Liver (tissue), 9 donors: ENCODE results near the gene DRAM2. TPM values are rescaled to one million over a fixed set of nuclear protein-coding genes. Genes with fewer than 3 reads are reported as not detected.

Source experiments
- DNase-seq: peaks from one replicate; pipeline ENCODE4 v3.0.0-alpha.2; 2017; ENCODE audit warnings: low spot score
- H3K27ac ChIP-seq, 2 donors: one replicate each; pipeline ENCODE4 v1.7.0; 2013; ENCODE audit warnings: inconsistent platforms in 2 of 2, low read length in 2 of 2, control low read depth in 1 of 2, low read depth in 1 of 2, mild to moderate bottlenecking in 1 of 2
- H3K27me3 ChIP-seq, 4 donors: one replicate each; pipeline versions ENCODE4 v1.6.1 to v1.7.0; 2013; ENCODE audit warnings: low read length in 3 of 4, inconsistent platforms in 1 of 4, mild to moderate bottlenecking in 1 of 4, moderate library complexity in 1 of 4; ENCODE audit not compliant: control insufficient read depth in 4 of 4, insufficient read depth in 4 of 4
- H3K36me3 ChIP-seq, 4 donors: one replicate each; pipeline versions ENCODE4 v1.6.1 to v1.7.0; 2013; ENCODE audit warnings: low read length in 3 of 4, mild to moderate bottlenecking in 3 of 4, low read depth in 1 of 4, moderate library complexity in 1 of 4; ENCODE audit not compliant: control insufficient read depth in 4 of 4, insufficient read depth in 3 of 4
- H3K4me1 ChIP-seq, 4 donors: one replicate each; pipeline versions ENCODE4 v1.6.1 to v1.7.0; 2013; ENCODE audit warnings: low read length in 3 of 4, mild to moderate bottlenecking in 3 of 4, moderate library complexity in 1 of 4; ENCODE audit not compliant: control insufficient read depth in 4 of 4, insufficient read depth in 4 of 4
- H3K4me3 ChIP-seq, 3 donors: one replicate each; pipeline versions ENCODE4 v1.6.1 to v1.7.0; 2013; ENCODE audit warnings: low read length in 3 of 3, control low read depth in 1 of 3, low read depth in 1 of 3, mild to moderate bottlenecking in 1 of 3
- H3K9ac ChIP-seq, 2 donors: one replicate each; pipeline ENCODE4 v1.7.0; 2013; ENCODE audit warnings: low read length in 2 of 2, mild to moderate bottlenecking in 2 of 2, moderate library complexity in 2 of 2, control low read depth in 1 of 2, low read depth in 1 of 2
- H3K9me3 ChIP-seq, 4 donors: one replicate each; pipeline versions ENCODE4 v1.6.1 to v1.7.0; 2013; ENCODE audit warnings: low read length in 3 of 4; ENCODE audit not compliant: control insufficient read depth in 4 of 4
- EGR1 ChIP-seq, 2 donors: IDR thresholded peaks; 2 replicates each; pipeline ENCODE4 v1.6.1; 2016 to 2018; ENCODE audit warnings: antibody characterized with exemption in 2 of 2, low read depth in 2 of 2
- FOXA1 ChIP-seq: IDR thresholded peaks from 2 replicates; pipeline ENCODE4 v1.6.1; 2016; ENCODE audit warnings: antibody characterized with exemption
- FOXA2 ChIP-seq: IDR thresholded peaks from 2 replicates; pipeline ENCODE4 v1.6.1; 2016; ENCODE audit warnings: antibody characterized with exemption
- HNF4A ChIP-seq, 2 donors: conservative IDR thresholded peaks; 2 replicates each; pipeline ENCODE4 v1.6.1; 2016; ENCODE audit warnings: antibody characterized with exemption in 2 of 2, mild to moderate bottlenecking in 2 of 2
- HNF4G ChIP-seq: IDR thresholded peaks from 2 replicates; pipeline ENCODE4 v1.6.1; 2016; ENCODE audit warnings: antibody characterized with exemption
- JUND ChIP-seq, 2 donors: IDR thresholded peaks; 2 replicates each; pipeline ENCODE4 v1.6.1; 2016; ENCODE audit warnings: antibody characterized with exemption in 2 of 2
- NR2F2 ChIP-seq: IDR thresholded peaks from 2 replicates; pipeline ENCODE4 v1.6.1; 2016; ENCODE audit warnings: antibody characterized with exemption
- RAD21 ChIP-seq, 2 donors: IDR thresholded peaks; 2 replicates each; pipeline ENCODE4 v1.6.1; 2016; ENCODE audit warnings: antibody characterized with exemption in 2 of 2, mild to moderate bottlenecking in 2 of 2
- RXRA ChIP-seq, 2 donors: IDR thresholded peaks; 2 replicates each; pipeline ENCODE4 v1.6.1; 2017 to 2018; ENCODE audit warnings: antibody characterized with exemption in 2 of 2, mild to moderate bottlenecking in 1 of 2
- SP1 ChIP-seq: IDR thresholded peaks from 2 replicates; pipeline ENCODE4 v1.6.1; 2018; ENCODE audit warnings: antibody characterized with exemption, mild to moderate bottlenecking
- TAF1 ChIP-seq: conservative IDR thresholded peaks from 2 replicates; pipeline ENCODE4 v1.6.1; 2016; ENCODE audit warnings: antibody characterized with exemption, mild to moderate bottlenecking
- WGBS: extraction: QIAGEN DNeasy Blood & Tissue Kit; methylation state at CpG from one replicate; pipeline ENCODE4 v1.1.7; 2013; 5-methylcytosine and 5-hydroxymethylcytosine counted together
- polyA plus RNA-seq, 2 donors: library from polyadenylated mRNA; stranded (reverse) in 1 of 2; unstranded in 1 of 2; fragments of 200-250 nt in 1 of 2; fragments of >200 nt in 1 of 2; fragmentation: Nextera tagmentation in 1 of 2; extraction: Ambion mirVana in 1 of 2; gene quantifications; one replicate each; pipeline versions ENCODE4 v1.2.1 to v1.2.3, GENCODE V29; 2013 to 2015
- total RNA-seq, 2 donors: library from RNA; depleted of rRNA; stranded (reverse); fragments of >200 nt; gene quantifications; one replicate each; pipeline ENCODE4 v1.2.3, GENCODE V29; 2014
- TF ChIP-seq, protein P1 (sequence below): IDR thresholded peaks from 2 replicates; pipeline ENCODE4 v1.6.1; 2016; ENCODE audit warnings: antibody characterized with exemption
- TF ChIP-seq, protein P2 (sequence below): IDR thresholded peaks from 2 replicates; pipeline ENCODE4 v1.6.1; 2016; ENCODE audit warnings: antibody characterized with exemption
- TF ChIP-seq, protein P3 (sequence below): fragments of 150-350 bp; IDR thresholded peaks from 2 replicates; pipeline ENCODE4 v1.5.1; 2017; ENCODE audit warnings: improper control_type of control experiment, low read depth, low read length; ENCODE audit not compliant: missing input control
- TF ChIP-seq, protein P4 (sequence below): IDR thresholded peaks from 2 replicates; pipeline ENCODE4 v1.6.1; 2016; ENCODE audit warnings: antibody characterized with exemption
- TF ChIP-seq, protein P5 (sequence below): IDR thresholded peaks from 2 replicates; pipeline ENCODE4 v1.6.1; 2016; ENCODE audit warnings: antibody characterized with exemption, mild to moderate bottlenecking
- donor health status: healthy.
- donor health status: healthy.
- donor health status: healthy.
- donor health status: healthy.
- donor health status: healthy.

Gene DRAM2
- total and polyA plus RNA-seq, 4 donors = 15.7 to 33.9 (median 19.8) TPM

DNA sequence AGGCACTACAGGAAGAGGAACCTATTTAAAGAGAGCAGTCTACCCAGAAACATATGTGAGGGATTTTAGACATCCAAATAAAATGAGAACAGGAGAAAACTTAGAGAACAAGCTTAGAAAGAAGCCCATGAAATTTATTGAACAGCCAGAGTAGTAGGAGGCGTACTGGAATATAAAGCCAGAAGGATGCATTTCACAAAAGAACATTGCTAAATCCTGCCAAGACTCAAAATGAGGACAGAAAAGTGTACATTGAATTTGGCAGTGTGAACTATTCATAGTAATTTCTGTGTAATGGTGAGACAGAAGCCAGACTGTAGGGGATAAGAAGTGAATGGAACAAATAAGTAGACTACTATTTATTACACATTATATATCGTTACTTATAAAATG, 22.6 kb upstream of the DRAM2 start:
- no peak overlapping the region for H3K4me3 ChIP-seq
- peaks cover 0 to 4% (median 1%) of the 10 kb centered on the region in 4 donors for H3K4me1 ChIP-seq
- 98% methylated on average over 2 of the region's 2 CpGs for WGBS
- DNase-seq = no peak
- peaks cover 1 to 34% (median 14%) of the 10 kb centered on the region in 4 donors for H3K36me3 ChIP-seq
- H3K27ac ChIP-seq = no peak overlapping the region
- no peak overlapping the region for H3K9ac ChIP-seq
- no peaks in the 10 kb centered on the region for H3K27me3 ChIP-seq
- TF ChIP-seq, protein P1, sequence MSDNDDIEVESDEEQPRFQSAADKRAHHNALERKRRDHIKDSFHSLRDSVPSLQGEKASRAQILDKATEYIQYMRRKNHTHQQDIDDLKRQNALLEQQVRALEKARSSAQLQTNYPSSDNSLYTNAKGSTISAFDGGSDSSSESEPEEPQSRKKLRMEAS = no peak
- TF ChIP-seq, protein P2, sequence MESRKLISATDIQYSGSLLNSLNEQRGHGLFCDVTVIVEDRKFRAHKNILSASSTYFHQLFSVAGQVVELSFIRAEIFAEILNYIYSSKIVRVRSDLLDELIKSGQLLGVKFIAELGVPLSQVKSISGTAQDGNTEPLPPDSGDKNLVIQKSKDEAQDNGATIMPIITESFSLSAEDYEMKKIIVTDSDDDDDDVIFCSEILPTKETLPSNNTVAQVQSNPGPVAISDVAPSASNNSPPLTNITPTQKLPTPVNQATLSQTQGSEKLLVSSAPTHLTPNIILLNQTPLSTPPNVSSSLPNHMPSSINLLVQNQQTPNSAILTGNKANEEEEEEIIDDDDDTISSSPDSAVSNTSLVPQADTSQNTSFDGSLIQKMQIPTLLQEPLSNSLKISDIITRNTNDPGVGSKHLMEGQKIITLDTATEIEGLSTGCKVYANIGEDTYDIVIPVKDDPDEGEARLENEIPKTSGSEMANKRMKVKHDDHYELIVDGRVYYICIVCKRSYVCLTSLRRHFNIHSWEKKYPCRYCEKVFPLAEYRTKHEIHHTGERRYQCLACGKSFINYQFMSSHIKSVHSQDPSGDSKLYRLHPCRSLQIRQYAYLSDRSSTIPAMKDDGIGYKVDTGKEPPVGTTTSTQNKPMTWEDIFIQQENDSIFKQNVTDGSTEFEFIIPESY = no peak
- no peak for TF ChIP-seq RXRA (IDR thresholded peaks at IDR 0.05)
- TF ChIP-seq SP1 = no peak
- no peak for TF ChIP-seq RAD21 (IDR thresholded peaks at IDR 0.05)
- TF ChIP-seq, protein P3, sequence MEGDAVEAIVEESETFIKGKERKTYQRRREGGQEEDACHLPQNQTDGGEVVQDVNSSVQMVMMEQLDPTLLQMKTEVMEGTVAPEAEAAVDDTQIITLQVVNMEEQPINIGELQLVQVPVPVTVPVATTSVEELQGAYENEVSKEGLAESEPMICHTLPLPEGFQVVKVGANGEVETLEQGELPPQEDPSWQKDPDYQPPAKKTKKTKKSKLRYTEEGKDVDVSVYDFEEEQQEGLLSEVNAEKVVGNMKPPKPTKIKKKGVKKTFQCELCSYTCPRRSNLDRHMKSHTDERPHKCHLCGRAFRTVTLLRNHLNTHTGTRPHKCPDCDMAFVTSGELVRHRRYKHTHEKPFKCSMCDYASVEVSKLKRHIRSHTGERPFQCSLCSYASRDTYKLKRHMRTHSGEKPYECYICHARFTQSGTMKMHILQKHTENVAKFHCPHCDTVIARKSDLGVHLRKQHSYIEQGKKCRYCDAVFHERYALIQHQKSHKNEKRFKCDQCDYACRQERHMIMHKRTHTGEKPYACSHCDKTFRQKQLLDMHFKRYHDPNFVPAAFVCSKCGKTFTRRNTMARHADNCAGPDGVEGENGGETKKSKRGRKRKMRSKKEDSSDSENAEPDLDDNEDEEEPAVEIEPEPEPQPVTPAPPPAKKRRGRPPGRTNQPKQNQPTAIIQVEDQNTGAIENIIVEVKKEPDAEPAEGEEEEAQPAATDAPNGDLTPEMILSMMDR = no peak
- TF ChIP-seq, protein P4, sequence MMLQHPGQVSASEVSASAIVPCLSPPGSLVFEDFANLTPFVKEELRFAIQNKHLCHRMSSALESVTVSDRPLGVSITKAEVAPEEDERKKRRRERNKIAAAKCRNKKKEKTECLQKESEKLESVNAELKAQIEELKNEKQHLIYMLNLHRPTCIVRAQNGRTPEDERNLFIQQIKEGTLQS = no peak
- TF ChIP-seq JUND (IDR thresholded peaks at IDR 0.05) = no peak
- TF ChIP-seq TAF1 = no peak
- TF ChIP-seq, protein P5, sequence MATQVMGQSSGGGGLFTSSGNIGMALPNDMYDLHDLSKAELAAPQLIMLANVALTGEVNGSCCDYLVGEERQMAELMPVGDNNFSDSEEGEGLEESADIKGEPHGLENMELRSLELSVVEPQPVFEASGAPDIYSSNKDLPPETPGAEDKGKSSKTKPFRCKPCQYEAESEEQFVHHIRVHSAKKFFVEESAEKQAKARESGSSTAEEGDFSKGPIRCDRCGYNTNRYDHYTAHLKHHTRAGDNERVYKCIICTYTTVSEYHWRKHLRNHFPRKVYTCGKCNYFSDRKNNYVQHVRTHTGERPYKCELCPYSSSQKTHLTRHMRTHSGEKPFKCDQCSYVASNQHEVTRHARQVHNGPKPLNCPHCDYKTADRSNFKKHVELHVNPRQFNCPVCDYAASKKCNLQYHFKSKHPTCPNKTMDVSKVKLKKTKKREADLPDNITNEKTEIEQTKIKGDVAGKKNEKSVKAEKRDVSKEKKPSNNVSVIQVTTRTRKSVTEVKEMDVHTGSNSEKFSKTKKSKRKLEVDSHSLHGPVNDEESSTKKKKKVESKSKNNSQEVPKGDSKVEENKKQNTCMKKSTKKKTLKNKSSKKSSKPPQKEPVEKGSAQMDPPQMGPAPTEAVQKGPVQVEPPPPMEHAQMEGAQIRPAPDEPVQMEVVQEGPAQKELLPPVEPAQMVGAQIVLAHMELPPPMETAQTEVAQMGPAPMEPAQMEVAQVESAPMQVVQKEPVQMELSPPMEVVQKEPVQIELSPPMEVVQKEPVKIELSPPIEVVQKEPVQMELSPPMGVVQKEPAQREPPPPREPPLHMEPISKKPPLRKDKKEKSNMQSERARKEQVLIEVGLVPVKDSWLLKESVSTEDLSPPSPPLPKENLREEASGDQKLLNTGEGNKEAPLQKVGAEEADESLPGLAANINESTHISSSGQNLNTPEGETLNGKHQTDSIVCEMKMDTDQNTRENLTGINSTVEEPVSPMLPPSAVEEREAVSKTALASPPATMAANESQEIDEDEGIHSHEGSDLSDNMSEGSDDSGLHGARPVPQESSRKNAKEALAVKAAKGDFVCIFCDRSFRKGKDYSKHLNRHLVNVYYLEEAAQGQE = no peak
- no peak for TF ChIP-seq FOXA1
- TF ChIP-seq EGR1 (IDR thresholded peaks at IDR 0.05; ENCODE audit: low read depth in 2 of 2) = no peak
- no peak for TF ChIP-seq HNF4A (conservative IDR thresholded peaks at IDR 0.05)
- H3K9me3 ChIP-seq = no peaks in the 10 kb centered on the region

DNA sequence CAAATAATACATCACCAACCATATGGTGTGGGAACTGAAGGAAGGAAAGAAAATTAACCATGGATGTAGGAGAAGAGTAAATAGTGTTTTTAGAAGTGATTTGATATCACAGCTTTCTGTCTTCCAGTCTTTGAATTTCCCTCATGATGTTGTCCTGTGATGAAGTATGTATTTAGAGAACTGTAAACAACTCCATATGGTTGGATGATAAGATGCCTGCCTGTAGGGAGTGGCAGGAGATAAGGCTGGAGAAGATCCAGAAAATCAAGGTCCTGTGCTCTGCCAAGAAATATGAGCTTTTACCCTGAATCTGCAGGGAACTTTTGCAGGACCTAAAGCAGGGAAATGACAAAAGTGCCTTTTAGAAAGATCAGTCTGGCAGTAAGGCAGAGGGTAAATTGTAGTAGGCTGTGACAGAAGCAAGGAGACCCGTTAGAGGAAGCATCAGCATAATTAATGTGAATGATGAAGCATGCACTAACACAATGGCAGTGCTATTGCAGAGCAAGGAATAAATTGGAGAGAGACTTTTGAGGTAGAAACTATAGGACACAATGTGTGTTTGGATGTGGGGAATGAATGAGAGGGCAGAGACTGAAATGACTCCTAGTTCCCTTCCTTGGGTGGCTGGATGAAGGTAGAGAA, 22.1 kb upstream of the DRAM2 start:
- Histone ChIP-seq H3K27ac (no peak overlapping the region), H3K27me3 (no peaks in the 10 kb centered on the region), H3K9ac (no peak overlapping the region), H3K4me3 (no peak overlapping the region), H3K4me1 (peaks cover 0 to 4% (median 1%) of the 10 kb centered on the region in 4 donors), H3K36me3 (peaks cover under 1 to 34% (median 13%) of the 10 kb centered on the region in 4 donors), H3K9me3 (no peaks in the 10 kb centered on the region)
- DNase-seq = no peak
- WGBS = 53% methylated on average over 1 of the region's 1 CpG
- TF ChIP-seq, protein P5 = no peak
- TF ChIP-seq, protein P4 = no peak
- no peak for TF ChIP-seq HNF4G
- TF ChIP-seq HNF4A (conservative IDR thresholded peaks at IDR 0.05) = no peak
- TF ChIP-seq FOXA2 = no peak
- no peak for TF ChIP-seq FOXA1
- TF ChIP-seq RXRA (IDR thresholded peaks at IDR 0.05) = no peak
- TF ChIP-seq NR2F2 = no peak
- TF ChIP-seq, protein P2 = no peak
- TF ChIP-seq SP1 = no peak
- no peak for TF ChIP-seq JUND (IDR thresholded peaks at IDR 0.05)
